ENCODE results near the gene NRXN3.
A peak's percentile ranks its signal among the peaks of the same experiment; 100 is the strongest.

NRXN3 gene

GRCh38 chr14:78170203-78170602 lies at the start of gene NRXN3:
NRXN3 (plus strand) TSS chr14:78170373; CDS start chr14:78243094, 72,721 bp downstream.
- DNase-seq, result peak; percentile 61

DNA sequence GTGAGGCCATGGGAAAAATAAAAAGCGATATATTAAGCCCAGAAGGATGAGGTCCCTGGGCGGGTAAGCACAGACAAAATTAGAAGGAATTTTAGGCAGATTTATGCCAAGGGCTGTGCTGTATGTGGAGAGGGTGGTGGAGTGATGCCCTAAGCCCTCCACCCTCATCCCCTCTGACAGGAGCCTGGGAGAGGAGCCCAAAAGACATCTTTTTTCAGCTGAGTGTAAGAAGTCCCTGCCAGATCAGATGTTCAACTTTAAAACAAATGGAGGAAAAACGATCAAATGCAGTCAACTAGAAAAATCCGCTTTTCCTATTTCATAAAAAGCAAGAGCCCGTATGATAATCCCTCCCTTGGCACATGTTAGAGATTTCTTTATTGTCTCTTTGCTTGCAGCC lies 47.7 kb upstream of the NRXN3 start:
- DNase-seq, result no peak

DNA sequence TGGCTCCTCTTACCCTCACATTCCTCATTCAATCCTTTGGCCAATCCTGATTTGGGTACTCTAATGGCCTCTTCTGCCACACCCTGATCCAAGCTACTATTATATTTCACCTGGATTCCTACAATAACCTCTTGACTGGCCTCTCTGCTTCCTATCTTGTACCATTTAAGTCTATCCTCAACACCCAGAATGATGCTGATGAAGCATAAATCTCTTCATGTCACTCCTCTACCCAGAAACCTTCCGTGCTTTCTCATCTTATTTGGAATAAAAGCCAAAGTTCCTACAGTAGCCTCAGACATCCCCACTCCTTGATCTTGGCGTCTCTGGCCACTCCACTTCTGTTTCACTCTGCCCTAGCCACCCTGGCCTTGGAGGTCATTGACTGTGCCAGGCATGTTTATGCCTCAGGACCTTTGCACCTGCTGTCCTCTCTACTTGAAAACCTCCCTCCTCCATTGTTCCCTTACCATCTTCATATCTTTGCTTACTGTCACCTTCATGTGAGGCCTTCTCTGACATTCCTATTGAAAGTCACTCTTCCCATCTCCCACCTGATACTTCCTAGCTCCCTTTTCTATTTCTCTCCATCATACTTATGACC lies 46.4 kb upstream of the NRXN3 start:
- DNase-seq, result no peak

DNA sequence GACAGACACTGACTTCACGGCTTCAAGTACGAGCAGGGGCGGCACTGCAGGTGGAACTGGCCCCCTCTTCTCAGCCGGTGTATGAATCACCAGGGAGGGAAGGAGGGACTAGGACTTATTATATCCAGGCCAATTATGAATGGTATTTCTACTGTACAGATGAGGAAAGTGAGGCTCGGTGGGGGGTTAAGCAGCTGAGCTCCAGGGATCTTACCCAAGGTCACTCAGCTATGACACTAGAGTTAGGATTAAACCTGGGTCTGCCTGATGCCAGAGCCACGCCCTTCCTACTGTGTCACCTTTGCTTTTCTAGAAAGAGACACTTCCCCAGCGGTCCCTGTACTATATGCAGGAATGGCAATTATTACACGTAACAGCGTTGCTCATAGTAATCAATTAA lies 42.2 kb upstream of the NRXN3 start:
- DNase-seq, result no peak

GRCh38 chr14:78129375-78129774 lies 40.8 kb upstream of the NRXN3 start:
- DNase-seq, result no peak

- DNase-seq, result no peak
Observed at GRCh38 chr14:78130356-78130755, 39.8 kb upstream of the NRXN3 start.

DNA sequence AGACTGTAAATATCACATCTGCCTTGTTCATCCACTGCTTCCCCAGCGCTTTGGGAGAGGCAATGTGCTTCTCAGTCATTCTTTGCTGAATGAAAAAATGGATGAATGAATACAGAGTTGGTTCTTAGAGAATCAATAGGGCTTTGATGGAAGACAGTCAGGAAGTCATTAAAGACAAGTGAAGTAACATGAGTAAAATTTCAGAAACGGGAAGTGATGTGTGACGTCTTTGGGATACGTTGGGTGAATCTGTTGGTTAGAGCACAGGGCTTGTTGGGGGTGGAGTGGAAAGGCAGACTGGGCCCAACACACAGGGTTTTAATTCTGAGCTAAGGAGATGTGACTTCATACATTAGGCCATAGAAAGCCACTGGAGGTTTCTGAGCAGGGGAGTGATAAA lies 39.0 kb upstream of the NRXN3 start:
- DNase-seq, result no peak

- no peak for DNase-seq
Observed at GRCh38 chr14:78131616-78132015, 38.6 kb upstream of the NRXN3 start.

GRCh38 chr14:78135450-78135891 lies 34.7 kb upstream of the NRXN3 start:
- DNase-seq, result no peak

GRCh38 chr14:78136695-78137094 lies 33.5 kb upstream of the NRXN3 start:
- DNase-seq, result no peak

- DNase-seq, result no peak
Observed at GRCh38 chr14:78141590-78141989, 28.6 kb upstream of the NRXN3 start.

DNA sequence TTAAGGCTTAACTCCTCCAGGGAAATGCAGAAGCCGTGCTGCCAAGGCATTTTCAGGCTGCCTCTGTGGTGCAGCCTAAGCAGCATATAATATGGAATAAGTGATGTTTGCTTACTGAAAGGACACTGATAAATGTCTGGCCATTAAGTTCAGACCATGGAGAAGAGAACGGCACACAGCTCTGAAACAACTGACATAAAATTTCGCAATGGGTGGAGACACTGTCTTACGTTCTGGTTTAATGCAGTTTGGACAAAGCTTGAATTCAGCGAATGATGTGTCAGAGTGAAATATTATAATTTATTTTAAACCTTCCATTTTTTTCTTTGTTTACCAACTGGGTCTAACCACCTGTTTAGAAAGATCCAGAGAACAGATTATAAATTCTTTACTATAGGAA lies 27.2 kb upstream of the NRXN3 start:
- DNase-seq, result no peak

DNA sequence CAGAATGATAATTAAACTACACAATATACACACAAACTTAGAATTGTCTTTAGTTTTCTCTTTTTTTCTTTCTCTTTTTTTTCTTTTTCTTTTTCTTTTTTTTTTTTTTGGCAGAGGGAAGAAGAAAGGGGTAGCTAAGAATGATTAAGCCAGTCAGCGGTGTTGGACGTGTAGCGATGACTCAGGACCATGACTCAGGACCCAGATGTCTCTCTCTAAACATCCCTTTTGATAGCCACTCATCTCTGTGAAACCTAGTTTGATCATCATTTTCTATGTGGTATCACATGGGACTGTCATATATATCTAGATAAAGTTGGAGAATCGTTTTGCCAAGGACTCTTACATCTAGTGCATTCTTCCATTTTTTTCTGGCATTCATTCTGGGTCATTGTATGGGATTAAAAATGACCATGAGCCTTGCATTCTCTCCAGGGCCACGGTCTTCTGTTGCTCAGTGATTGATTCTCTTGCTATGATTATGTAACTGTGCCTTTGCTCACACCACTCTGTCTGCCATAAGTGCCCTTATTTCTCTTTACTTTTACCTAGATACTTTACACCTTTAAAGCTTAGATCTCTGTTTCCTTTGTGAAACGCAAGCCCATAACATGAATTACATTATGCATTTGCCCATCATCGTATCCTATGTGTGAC lies 26.6 kb upstream of the NRXN3 start:
- DNase-seq, result no peak

DNA sequence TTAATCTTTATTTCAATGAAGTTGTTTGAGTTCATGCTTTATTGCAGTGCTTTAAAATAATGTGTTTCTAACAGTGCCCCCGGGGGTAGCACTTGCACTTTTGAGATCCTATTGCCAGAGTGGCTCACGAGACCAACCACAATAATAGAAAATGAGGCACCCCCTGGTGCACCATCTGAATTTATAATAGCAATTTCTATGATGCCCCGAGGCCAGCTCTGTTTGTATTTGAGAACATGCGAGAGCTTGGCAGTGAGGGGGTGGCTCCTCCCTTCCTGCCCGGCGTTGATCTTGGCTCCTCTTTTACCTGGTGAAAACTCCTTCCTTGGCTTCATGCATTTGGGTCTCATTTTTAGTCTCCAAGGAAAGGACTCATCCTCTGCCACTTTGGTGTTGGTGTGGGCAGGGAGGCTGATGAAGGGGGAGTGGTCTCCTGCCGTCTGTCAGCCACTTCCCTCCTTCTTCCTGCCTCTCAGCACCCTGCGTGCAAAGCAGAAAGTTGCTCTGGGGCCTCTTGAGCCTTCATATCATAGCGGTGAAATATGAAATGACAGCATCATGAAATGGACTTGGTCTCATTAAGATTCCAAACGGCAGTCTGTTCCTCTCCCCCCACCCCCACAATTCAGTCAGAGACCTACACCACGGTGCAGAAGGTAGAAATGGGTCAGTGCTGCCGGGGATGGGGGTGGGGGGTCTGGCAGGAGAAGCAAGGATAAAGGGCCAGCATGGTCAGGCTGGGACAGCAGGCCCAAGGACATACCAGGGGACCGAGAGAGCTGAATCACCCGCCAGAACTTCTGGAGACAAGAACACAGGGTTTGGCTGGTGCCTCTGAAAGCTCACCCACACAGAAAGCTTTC lies 17.7 kb upstream of the NRXN3 start:
- peak; percentile 71 for DNase-seq

- DNase-seq, result no peak
Observed at GRCh38 chr14:78153064-78153341, 17.2 kb upstream of the NRXN3 start.

DNA sequence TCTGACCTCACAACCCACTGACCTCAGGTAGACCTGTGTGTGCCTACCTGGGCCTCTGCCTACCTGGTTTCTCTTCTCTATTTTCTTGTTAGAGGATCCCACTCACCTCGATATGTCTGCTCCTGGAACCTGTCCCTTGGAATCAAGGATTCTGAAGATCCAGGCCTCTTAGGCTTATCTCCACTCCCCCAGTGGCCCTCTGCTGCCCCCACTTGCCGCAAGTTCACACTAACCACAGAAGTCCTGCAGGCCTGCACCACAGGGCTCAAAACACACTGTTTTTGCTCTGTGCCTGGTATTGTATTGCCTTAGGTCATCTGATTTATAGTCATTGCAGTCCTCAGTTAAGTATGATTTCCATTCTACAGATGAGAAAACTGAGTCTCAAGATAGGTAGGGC lies 15.3 kb upstream of the NRXN3 start:
- no peak for DNase-seq

- no peak for DNase-seq
Observed at GRCh38 chr14:78156196-78156595, 14.0 kb upstream of the NRXN3 start.

DNA sequence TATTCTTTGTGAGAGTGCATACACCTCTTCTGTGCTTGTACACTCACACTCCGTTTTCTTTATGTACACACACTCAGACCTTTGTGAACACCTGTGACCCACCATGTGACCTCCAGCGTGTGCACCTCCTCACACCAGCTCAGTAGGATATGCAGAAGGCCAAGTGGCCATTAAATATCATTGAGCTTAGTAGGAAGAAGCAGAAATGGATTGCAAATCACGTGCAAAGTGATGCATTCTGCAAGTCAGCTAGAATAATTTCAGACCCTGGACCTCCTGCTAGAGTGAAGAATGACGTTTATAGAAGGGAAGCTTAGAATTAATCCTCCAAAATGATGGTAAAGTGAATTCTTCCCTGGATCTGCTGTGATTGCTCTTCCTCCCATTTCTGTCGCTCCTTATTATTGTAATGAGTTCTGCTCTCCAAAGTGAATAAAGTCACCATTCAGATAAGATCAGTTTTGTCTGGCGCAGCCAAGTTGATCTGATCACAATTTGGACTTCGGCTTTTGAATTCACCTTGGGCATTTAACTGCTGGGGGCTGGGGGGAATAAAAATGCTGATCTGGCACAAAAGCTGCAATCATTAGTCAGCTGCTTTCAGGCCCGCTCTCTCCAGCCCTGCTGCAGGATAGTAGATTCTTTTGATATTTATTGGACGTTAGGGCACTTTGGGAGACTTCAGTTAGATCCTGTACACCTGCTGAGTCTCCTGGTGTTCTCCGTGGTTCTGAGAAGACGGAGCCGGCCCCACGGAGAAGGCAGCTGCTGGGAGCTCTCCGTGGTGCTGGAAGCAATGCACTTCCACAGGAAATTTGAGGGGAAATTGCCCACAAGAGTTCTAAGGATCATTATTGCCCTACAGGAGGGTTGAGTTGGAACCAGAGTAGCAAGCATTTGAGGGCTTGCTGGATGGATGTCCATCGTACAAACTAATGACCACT lies 12.4 kb upstream of the NRXN3 start:
- no peak for DNase-seq

DNA sequence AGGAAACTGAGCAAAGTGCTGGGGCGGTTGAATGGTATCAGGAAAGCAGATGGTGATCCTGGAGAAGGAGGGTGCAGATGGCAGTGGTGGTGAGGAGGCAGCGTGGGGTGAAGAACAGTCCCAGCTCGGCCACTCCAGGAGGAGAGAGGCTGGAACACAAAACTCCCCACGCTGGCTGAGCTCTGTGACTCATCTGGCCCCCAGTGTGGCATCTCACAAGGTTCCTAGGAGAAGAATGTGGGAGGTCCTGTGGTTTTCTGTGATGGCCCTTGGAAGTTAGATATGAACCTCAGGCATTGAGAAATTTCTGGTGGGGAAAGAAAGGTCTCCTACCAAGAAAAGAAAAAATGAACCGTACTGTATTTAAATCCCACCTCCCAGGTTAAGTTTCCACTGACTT lies 8.0 kb upstream of the NRXN3 start:
- DNase-seq, result no peak

- DNase-seq, result peak; percentile 50
Observed at GRCh38 chr14:78164226-78164853, 5.8 kb upstream of the NRXN3 start.

- no peak for DNase-seq
Observed at GRCh38 chr14:78172428-78172827, 2.3 kb downstream of the NRXN3 start.

GRCh38 chr14:78173346-78174035 lies 3.3 kb downstream of the NRXN3 start:
- no peak for DNase-seq

All from NCI-H1436 (cell line).